GM12874 (cell line): Measurements from ENCODE around the gene MAP4K3.

ENCODE experiments used
- CTCF ChIP-seq: IDR thresholded peaks from 2 replicates; pipeline ENCODE4 v1.5.1; 2011; ENCODE audit warnings: low read depth, mild to moderate bottlenecking, control low read depth, low read length, moderate library complexity; ENCODE audit not compliant: insufficient read depth

The MAP4K3 gene

GRCh38 chr2:39443009-39443408 is 5.9 kb upstream of the MAP4K3 start:
- TF ChIP-seq CTCF, result no peak

- no peak for TF ChIP-seq CTCF
These were observed 624 bp upstream of the MAP4K3 start for GRCh38 chr2:39437522-39438296.

GRCh38 chr2:39435741-39436591 is 1.1 kb downstream of the MAP4K3 start:
- TF ChIP-seq CTCF, result no peak

GRCh38 chr2:39435234-39435633 is 1.9 kb downstream of the MAP4K3 start:
- no peak for TF ChIP-seq CTCF

- TF ChIP-seq CTCF, result no peak
These were observed 2.7 kb downstream of the MAP4K3 start for GRCh38 chr2:39434233-39434897.

- TF ChIP-seq CTCF, result no peak
These were observed 3.4 kb downstream of the MAP4K3 start for GRCh38 chr2:39433586-39434195.

GRCh38 chr2:39432701-39433100 is 4.4 kb downstream of the MAP4K3 start:
- TF ChIP-seq CTCF, result no peak
